A549 (cell line): ENCODE measurements around the gene SH3TC2.

Experiments used
- CHD2 ChIP-seq: fragments of 150-350 bp; IDR thresholded peaks from 2 replicates; pipeline ENCODE4 v1.6.1; 2014; ENCODE audit warnings: low read length; ENCODE audit not compliant: partially characterized antibody
- CTCF ChIP-seq: fragments of >200 bp; sonication (Bioruptor Twin); formaldehyde crosslinking; IDR thresholded peaks from 3 replicates; pipeline ENCODE4 v1.5.1; 2016
- EP300 ChIP-seq, 2 experiments: fragments of >200 bp; sonication (Bioruptor Twin); formaldehyde crosslinking; IDR thresholded peaks; 2 replicates in 1 of 2; 3 replicates in 1 of 2; pipeline ENCODE4 v1.6.1; 2016 to 2017
- MAX ChIP-seq: IDR thresholded peaks from 2 replicates; pipeline ENCODE4 v1.6.1; 2012
- POLR2A ChIP-seq: IDR thresholded peaks from 2 replicates; pipeline ENCODE4 v1.6.1; 2012; ENCODE audit warnings: mild to moderate bottlenecking, low read length
- REST ChIP-seq: fragments of 200-600 bp; sonication (generic); IDR thresholded peaks from 2 replicates; pipeline ENCODE4 v1.6.1; 2016; ENCODE audit warnings: antibody characterized with exemption, mild to moderate bottlenecking, moderate library complexity
- SREBF2 ChIP-seq: fragments of 450-650 bp; IDR thresholded peaks from 2 replicates; pipeline ENCODE4 v1.6.1; 2014; ENCODE audit warnings: mild to moderate bottlenecking, moderate library complexity
- TP53 ChIP-seq: fragments of 250-450 bp; sonication (Bioruptor Pico); IDR thresholded peaks from 2 replicates; pipeline ENCODE4 v1.5.0; 2021; ENCODE audit warnings: mild to moderate bottlenecking, moderate library complexity

- TF ChIP-seq CTCF (no peak), REST (no peak), CHD2 (no peak), POLR2A (no peak), MAX (no peak), EP300 (IDR thresholded peaks at IDR 0.05) (no peak), TP53 (CRISPR knock-in tag) (no peak), SREBF2 (no peak)
Measured at GRCh38 chr5:149019679-149020078, 43.2 kb downstream of the SH3TC2 start.
